KMS-11 (cell line): ENCODE measurements around the gene ARL4A.

Source experiments
- H2AFZ ChIP-seq: fragments of 200-600 bp; sonication (generic); 2 replicates; pipeline ENCODE4 v1.6.1; 2016; ENCODE audit warnings: antibody characterized with exemption, mixed run types, low read depth
- H3K27ac ChIP-seq: fragments of 200-600 bp; sonication (generic); 2 replicates; pipeline ENCODE4 v1.6.1; 2016; ENCODE audit warnings: mild to moderate bottlenecking, mixed run types
- H3K27me3 ChIP-seq: fragments of 200-600 bp; sonication (generic); 2 replicates; pipeline ENCODE4 v1.6.1; 2017; ENCODE audit warnings: mild to moderate bottlenecking, low read depth, mixed run types, moderate library complexity; ENCODE audit not compliant: insufficient read depth
- H3K36me3 ChIP-seq: fragments of 200-600 bp; sonication (generic); 2 replicates; pipeline ENCODE4 v1.6.1; 2017; ENCODE audit warnings: mild to moderate bottlenecking, mixed run types; ENCODE audit not compliant: insufficient read depth
- H3K4me1 ChIP-seq: fragments of 200-600 bp; sonication (generic); 2 replicates; pipeline ENCODE4 v1.6.1; 2016; ENCODE audit warnings: mild to moderate bottlenecking, low read depth, mixed run types; ENCODE audit not compliant: poor library complexity, severe bottlenecking
- H3K4me2 ChIP-seq: fragments of 200-600 bp; sonication (generic); 2 replicates; pipeline ENCODE4 v1.7.0; 2016; ENCODE audit warnings: mild to moderate bottlenecking, mixed run types
- H3K4me3 ChIP-seq: fragments of 200-600 bp; sonication (generic); IDR thresholded peaks from 2 replicates; pipeline ENCODE4 v1.6.1; 2017; ENCODE audit warnings: low read depth, low read length, mixed read lengths; ENCODE audit not compliant: insufficient read depth
- H3K79me2 ChIP-seq: fragments of 200-600 bp; sonication (generic); 2 replicates; pipeline ENCODE4 v1.6.1; 2016; ENCODE audit warnings: low read depth, mixed run types; ENCODE audit not compliant: insufficient read depth
- H3K9ac ChIP-seq: fragments of 200-600 bp; sonication (generic); 2 replicates; pipeline ENCODE4 v1.6.1; 2016; ENCODE audit warnings: mild to moderate bottlenecking, mixed run types
- H4K20me1 ChIP-seq: fragments of 200-600 bp; sonication (generic); 2 replicates; pipeline ENCODE4 v1.6.1; 2016; ENCODE audit warnings: mild to moderate bottlenecking, mixed run types; ENCODE audit not compliant: insufficient read depth
- CTCF ChIP-seq: fragments of 200-600 bp; sonication (generic); conservative IDR thresholded peaks from 2 replicates; pipeline ENCODE4 v1.6.1; 2017; ENCODE audit warnings: low read depth, mild to moderate bottlenecking, antibody characterized with exemption, low read length, moderate library complexity, mixed read lengths

Gene ARL4A

GRCh38 chr7:12646139-12646538 lies 41.3 kb upstream of the ARL4A start:
- no peak for TF ChIP-seq CTCF
- H3K27ac ChIP-seq = no peak overlapping the region
- H4K20me1 ChIP-seq = no peaks in the 10 kb centered on the region
- H3K4me2 ChIP-seq = no peak overlapping the region
- H3K4me1 ChIP-seq = no peaks in the 10 kb centered on the region
- no peaks in the 10 kb centered on the region for H3K27me3 ChIP-seq
- H3K79me2 ChIP-seq = no peaks in the 10 kb centered on the region
- H2AFZ ChIP-seq = no peak overlapping the region
- no peak overlapping the region for H3K4me3 ChIP-seq
- H3K9ac ChIP-seq = no peak overlapping the region
- H3K36me3 ChIP-seq = no peaks in the 10 kb centered on the region

DNA sequence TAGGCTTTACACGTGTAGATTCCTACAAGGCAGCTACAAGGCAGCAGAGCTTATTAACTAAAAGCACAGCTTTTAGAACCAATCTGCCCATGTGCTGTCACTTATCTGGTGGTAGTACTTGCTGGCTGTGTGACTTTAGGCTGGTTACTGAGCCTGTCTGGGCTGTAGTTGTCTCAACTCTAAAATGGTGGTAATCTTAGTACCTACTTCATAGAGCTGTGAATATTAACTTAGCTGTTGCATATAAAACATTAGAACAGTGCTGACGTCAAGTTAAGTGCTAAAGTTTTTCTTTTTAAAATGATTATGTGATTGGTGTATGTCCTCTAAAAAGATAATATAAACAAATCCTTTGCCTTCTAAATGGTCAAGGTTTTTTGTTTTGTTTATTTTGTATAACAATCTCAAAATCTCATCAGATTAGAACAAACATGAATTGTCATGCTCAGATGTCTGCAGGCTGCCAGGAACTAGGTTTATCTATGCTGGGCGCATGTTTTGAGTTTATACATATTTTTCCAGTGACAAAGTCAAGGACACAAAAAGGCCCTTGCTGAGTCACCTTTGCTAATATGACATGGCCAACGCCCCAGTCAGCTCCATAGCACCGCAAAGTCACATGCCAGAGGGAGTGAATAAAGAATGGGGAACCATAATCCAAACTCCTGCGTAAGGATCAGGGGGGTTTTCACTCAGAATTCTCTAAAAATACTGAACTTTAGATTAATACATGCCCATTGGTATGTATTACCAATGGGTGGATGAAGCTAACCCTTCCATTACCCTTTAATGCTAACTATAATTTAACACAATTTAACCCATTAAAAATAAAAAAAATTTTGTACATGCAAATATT lies 39.8 kb upstream of the ARL4A start:
- Histone ChIP-seq H3K4me1 (no peaks in the 10 kb centered on the region), H3K27ac (no peak overlapping the region), H3K36me3 (no peaks in the 10 kb centered on the region), H2AFZ (no peak overlapping the region), H3K27me3 (no peaks in the 10 kb centered on the region), H3K4me3 (no peak overlapping the region), H3K9ac (no peak overlapping the region), H3K79me2 (no peaks in the 10 kb centered on the region), H4K20me1 (no peaks in the 10 kb centered on the region), H3K4me2 (no peak overlapping the region)
- TF ChIP-seq CTCF = no peak

DNA sequence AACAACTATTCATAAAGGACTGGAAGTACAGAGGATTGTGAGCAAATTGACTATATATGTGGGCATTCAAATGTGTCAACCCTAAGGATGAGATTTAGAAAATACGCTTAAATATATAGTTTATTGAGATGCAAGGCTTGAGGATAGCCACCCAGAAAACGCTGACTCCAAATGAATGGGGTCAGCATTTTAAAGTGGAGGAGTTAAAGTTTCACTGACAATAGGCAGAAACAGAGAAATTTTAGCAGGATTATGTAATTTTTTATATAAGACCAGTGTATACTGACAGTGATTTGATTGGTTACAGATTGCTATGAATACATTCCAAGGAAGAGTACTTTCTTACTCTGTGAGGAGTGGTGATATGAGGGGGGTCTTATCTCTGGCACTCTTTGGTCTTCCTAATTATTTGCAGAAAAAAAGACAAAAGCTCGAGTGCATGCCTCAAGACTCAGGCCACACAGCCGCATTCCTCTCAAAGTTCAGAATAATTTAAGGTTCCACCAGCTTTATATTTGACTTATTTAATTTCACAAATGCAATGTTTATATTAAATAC lies 38.6 kb upstream of the ARL4A start:
- Histone ChIP-seq H3K4me2 (no peak overlapping the region), H3K27ac (no peak overlapping the region), H3K4me3 (no peak overlapping the region), H3K36me3 (no peaks in the 10 kb centered on the region), H3K79me2 (no peaks in the 10 kb centered on the region), H3K4me1 (no peaks in the 10 kb centered on the region), H3K27me3 (no peaks in the 10 kb centered on the region), H3K9ac (no peak overlapping the region), H2AFZ (no peak overlapping the region), H4K20me1 (no peaks in the 10 kb centered on the region)
- no peak for TF ChIP-seq CTCF

- H3K9ac ChIP-seq = no peak overlapping the region
- H3K4me2 ChIP-seq = no peak overlapping the region
- H3K27ac ChIP-seq = no peak overlapping the region
- no peaks in the 10 kb centered on the region for H4K20me1 ChIP-seq
- no peaks in the 10 kb centered on the region for H3K4me1 ChIP-seq
- H2AFZ ChIP-seq = no peak overlapping the region
- no peaks in the 10 kb centered on the region for H3K79me2 ChIP-seq
- no peak for TF ChIP-seq CTCF
- H3K4me3 ChIP-seq = no peak overlapping the region
- no peaks in the 10 kb centered on the region for H3K27me3 ChIP-seq
- no peaks in the 10 kb centered on the region for H3K36me3 ChIP-seq
Observed at GRCh38 chr7:12649348-12649747, 38.1 kb upstream of the ARL4A start.
